GM19468 (cell line): Measurements from ENCODE around the gene PACS2.
"Not testable (repeated sequence)": the region's sequence is repeated elsewhere in the genome, so short reads cannot be mapped to it uniquely, and the experiment has no call there.

ENCODE experiments used
- ATAC-seq: cut with Tn5 transposase; IDR thresholded peaks from one replicate; pipeline ENCODE4 v1.9.1; 2021; ENCODE audit warnings: mild to moderate bottlenecking, moderate library complexity, moderate number of reproducible peaks; ENCODE audit not compliant: unreplicated experiment; ENCODE audit errors: extremely low read depth

The PACS2 gene

GRCh38 chr14:105329411-105330150, 15.0 kb downstream of the PACS2 start:
- ATAC-seq = no peak

- no peak for ATAC-seq
Observed at GRCh38 chr14:105330491-105330895, 15.9 kb downstream of the PACS2 start.

- ATAC-seq = no peak
Observed at GRCh38 chr14:105331575-105332349, 17.2 kb downstream of the PACS2 start.

GRCh38 chr14:105332350-105332874, 17.9 kb downstream of the PACS2 start:
- ATAC-seq = no peak

GRCh38 chr14:105333020-105333490, 18.5 kb downstream of the PACS2 start:
- ATAC-seq = no peak

GRCh38 chr14:105333613-105334364, 19.2 kb downstream of the PACS2 start:
- ATAC-seq = no peak

- no peak for ATAC-seq
Observed at GRCh38 chr14:105334383-105335230, 20.1 kb downstream of the PACS2 start.

GRCh38 chr14:105335231-105335542, 20.6 kb downstream of the PACS2 start:
- ATAC-seq = not testable (repeated sequence)

- ATAC-seq = no peak
Observed at GRCh38 chr14:105335735-105336476, 21.4 kb downstream of the PACS2 start.

GRCh38 chr14:105336477-105337287, 22.1 kb downstream of the PACS2 start:
- ATAC-seq = no peak

- ATAC-seq = no peak
Observed at GRCh38 chr14:105337433-105337832, 22.9 kb downstream of the PACS2 start.

GRCh38 chr14:105337966-105338741, 23.6 kb downstream of the PACS2 start:
- ATAC-seq = no peak

- ATAC-seq = no peak
Observed at GRCh38 chr14:105340821-105341733, 26.5 kb downstream of the PACS2 start.

GRCh38 chr14:105343194-105343593, 28.6 kb downstream of the PACS2 start:
- no peak for ATAC-seq

GRCh38 chr14:105346200-105346533, 31.6 kb downstream of the PACS2 start:
- ATAC-seq = no peak

- no peak for ATAC-seq
Observed at GRCh38 chr14:105346876-105347586, 32.5 kb downstream of the PACS2 start.
